Endodermal cell (in vitro differentiated cells): ENCODE measurements around the gene TRIM32. TPM values are rescaled to one million over a fixed set of nuclear protein-coding genes. Genes with fewer than 3 reads are reported as not detected.

Experiments used
- DNase-seq: peaks from one replicate; pipeline ENCODE4 v3.0.0-alpha.2; 2017
- H3K27ac ChIP-seq: 2 replicates; pipeline ENCODE4 v1.5.1; 2013; ENCODE audit warnings: mild to moderate bottlenecking, low read depth, low read length, moderate library complexity
- H3K27me3 ChIP-seq: 2 replicates; pipeline ENCODE4 v1.6.1; 2013; ENCODE audit warnings: mild to moderate bottlenecking, low read length, moderate library complexity; ENCODE audit not compliant: insufficient read depth, control insufficient read depth, poor library complexity, severe bottlenecking
- H3K36me3 ChIP-seq: 2 replicates; pipeline ENCODE4 v1.7.0; 2013; ENCODE audit warnings: mild to moderate bottlenecking, low read length, moderate library complexity; ENCODE audit not compliant: control insufficient read depth, insufficient read depth
- H3K4me1 ChIP-seq: one replicate; pipeline ENCODE4 v1.7.0; 2013; ENCODE audit warnings: low read length; ENCODE audit not compliant: control insufficient read depth, insufficient read depth
- H3K4me3 ChIP-seq: 2 replicates; pipeline ENCODE4 v1.5.1; 2013; ENCODE audit warnings: mild to moderate bottlenecking, low read length, moderate library complexity
- H3K9ac ChIP-seq: 2 replicates; pipeline ENCODE4 v1.6.1; 2013; ENCODE audit warnings: mild to moderate bottlenecking, low read length, moderate library complexity; ENCODE audit not compliant: poor library complexity, severe bottlenecking; ENCODE audit errors: extremely low read depth
- H3K9me3 ChIP-seq: 2 replicates; pipeline ENCODE4 v1.6.1; 2013; ENCODE audit warnings: mild to moderate bottlenecking, low read length, moderate library complexity; ENCODE audit not compliant: control insufficient read depth
- H3K27ac Mint-ChIP-seq: 2 replicates; pipeline ENCODE4 v1.8.0; 2020; ENCODE audit warnings: mixed read lengths
- H3K27me3 Mint-ChIP-seq: 2 replicates; pipeline ENCODE4 v1.8.0; 2021; ENCODE audit warnings: mild to moderate bottlenecking, mixed read lengths; ENCODE audit not compliant: insufficient read depth
- H3K36me3 Mint-ChIP-seq: 2 replicates; pipeline ENCODE4 v1.8.0; 2020; ENCODE audit warnings: low read depth, mixed read lengths
- H3K4me1 Mint-ChIP-seq: 2 replicates; pipeline ENCODE4 v1.8.0; 2020; ENCODE audit warnings: mixed read lengths
- H3K4me3 Mint-ChIP-seq: 2 replicates; pipeline ENCODE4 v1.8.0; 2020; ENCODE audit warnings: mild to moderate bottlenecking, moderate library complexity, mixed read lengths
- H3K9me3 Mint-ChIP-seq: 2 replicates; pipeline ENCODE4 v1.8.0; 2020; ENCODE audit warnings: mild to moderate bottlenecking, mixed read lengths
- WGBS, 2 experiments: methylation state at CpG; one replicate each; pipeline versions ENCODE4 v1.1.5 to v1.1.7; 2013; ENCODE audit warnings: missing lambda C conversion rate in 2 of 2, mixed read lengths in 1 of 2; ENCODE audit not compliant: insufficient coverage in 1 of 2, insufficient read length in 1 of 2; 5-methylcytosine and 5-hydroxymethylcytosine counted together
- total RNA-seq, 2 donors: library from RNA; stranded (reverse); fragmentation: NEBNext Ultra II Directional in 1 of 2; extraction: Animal tissue kit (Norgen Biotek cat#: 25700) in 1 of 2; gene quantifications; 2 replicates in 1 of 2; 3 replicates in 1 of 2; pipeline ENCODE4 v1.2.1, GENCODE V29; 2021
- TF ChIP-seq, protein P1 (sequence below): fragments of 200-600 bp; sonication (generic); conservative IDR thresholded peaks from 2 replicates; pipeline ENCODE4 v1.5.0; 2021; ENCODE audit warnings: antibody characterized with exemption, mild to moderate bottlenecking

TRIM32 gene
- total RNA-seq, 2 donors from 2014 or later: 28.0 to 31.3 TPM

DNA sequence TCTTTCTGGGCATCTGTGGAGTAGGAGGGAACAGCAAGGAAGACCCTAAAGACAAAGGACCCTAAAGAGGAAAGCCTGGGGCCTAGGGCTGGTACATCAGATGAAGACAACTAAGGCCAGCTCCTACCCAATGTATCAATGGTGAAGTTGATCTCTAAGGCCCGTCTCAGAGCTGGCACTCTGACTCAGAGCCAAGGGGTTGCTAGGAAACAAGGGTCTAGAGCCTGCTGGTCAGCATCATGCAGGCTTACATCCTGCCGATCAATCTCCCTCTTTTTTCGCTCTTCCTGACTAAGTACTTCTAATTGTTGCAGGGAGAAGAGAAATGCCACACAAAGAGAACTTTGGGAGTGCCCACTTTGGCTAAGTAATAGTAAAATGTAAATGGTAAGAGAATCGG is 26.2 kb downstream of the TRIM32 start:
- Mint-ChIP-seq H3K36me3 (no peaks in the 10 kb centered on the region), H3K4me3 (no peak overlapping the region), H3K27me3 (no peaks in the 10 kb centered on the region), H3K4me1 (peaks cover 42% of the 10 kb centered on the region), H3K27ac (no peak overlapping the region), H3K9me3 (no peaks in the 10 kb centered on the region)
- Histone ChIP-seq H3K4me3 (no peak overlapping the region), H3K4me1 (peaks cover 19% of the 10 kb centered on the region), H3K27me3 (no peaks in the 10 kb centered on the region), H3K27ac (no peak overlapping the region), H3K9ac (no peak overlapping the region), H3K9me3 (no peaks in the 10 kb centered on the region), H3K36me3 (no peaks in the 10 kb centered on the region)
- TF ChIP-seq, protein P1, sequence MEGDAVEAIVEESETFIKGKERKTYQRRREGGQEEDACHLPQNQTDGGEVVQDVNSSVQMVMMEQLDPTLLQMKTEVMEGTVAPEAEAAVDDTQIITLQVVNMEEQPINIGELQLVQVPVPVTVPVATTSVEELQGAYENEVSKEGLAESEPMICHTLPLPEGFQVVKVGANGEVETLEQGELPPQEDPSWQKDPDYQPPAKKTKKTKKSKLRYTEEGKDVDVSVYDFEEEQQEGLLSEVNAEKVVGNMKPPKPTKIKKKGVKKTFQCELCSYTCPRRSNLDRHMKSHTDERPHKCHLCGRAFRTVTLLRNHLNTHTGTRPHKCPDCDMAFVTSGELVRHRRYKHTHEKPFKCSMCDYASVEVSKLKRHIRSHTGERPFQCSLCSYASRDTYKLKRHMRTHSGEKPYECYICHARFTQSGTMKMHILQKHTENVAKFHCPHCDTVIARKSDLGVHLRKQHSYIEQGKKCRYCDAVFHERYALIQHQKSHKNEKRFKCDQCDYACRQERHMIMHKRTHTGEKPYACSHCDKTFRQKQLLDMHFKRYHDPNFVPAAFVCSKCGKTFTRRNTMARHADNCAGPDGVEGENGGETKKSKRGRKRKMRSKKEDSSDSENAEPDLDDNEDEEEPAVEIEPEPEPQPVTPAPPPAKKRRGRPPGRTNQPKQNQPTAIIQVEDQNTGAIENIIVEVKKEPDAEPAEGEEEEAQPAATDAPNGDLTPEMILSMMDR: no peak
- no peak for DNase-seq
- WGBS, 2 experiments: 40 to 65% methylated on average over 2 to 4 of the region's 4 CpGs

DNA sequence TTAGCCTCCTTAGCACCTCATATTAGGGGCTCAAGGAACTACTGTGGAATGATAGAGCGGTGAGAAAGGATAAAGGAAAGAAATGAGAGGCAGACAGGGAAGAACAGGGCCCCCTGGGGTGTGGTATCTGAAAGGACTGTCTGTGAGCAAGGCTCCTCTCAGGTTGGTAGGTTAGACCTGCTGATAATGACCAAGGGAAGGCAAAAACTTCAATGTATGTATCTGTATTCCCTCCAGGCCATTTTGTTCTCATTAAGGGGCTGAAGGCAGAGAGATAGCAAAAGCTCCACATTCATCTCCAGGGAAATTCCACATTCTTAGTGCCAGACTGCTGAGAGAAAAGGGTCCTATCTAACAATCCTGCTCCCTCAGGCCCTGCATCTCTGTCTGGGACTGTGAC is 28.6 kb downstream of the TRIM32 start:
- DNase-seq: peak; percentile 89
- H3K9me3 Mint-ChIP-seq: peaks cover 2% of the 10 kb centered on the region

DNA sequence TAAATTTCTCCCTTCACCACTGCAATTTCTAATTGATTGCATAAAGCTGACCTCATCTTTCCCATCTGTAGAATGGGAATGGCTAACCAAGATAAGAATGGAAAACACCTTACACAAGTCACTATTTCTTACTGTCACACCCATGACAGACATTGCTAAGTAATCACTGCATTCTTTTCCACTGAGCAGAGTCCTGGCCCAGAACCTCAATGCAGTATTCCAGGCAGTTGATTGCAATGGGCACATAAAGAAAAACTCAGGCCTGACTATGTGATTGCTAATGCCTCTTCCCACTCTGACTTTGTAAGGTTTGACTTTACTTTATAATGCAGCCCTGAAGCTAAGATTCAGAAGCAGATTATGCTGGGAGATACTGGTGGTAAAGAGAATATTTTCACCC is 29.3 kb downstream of the TRIM32 start:
- Histone ChIP-seq H3K4me3 (no peak overlapping the region), H3K36me3 (no peaks in the 10 kb centered on the region), H3K27me3 (no peaks in the 10 kb centered on the region), H3K9me3 (peaks cover 6% of the 10 kb centered on the region), H3K4me1 (peaks cover 27% of the 10 kb centered on the region), H3K9ac (peak overlapping the region; percentile 11), H3K27ac (no peak overlapping the region)
- Mint-ChIP-seq H3K4me3 (no peak overlapping the region), H3K4me1 (peaks cover 64% of the 10 kb centered on the region), H3K27ac (no peak overlapping the region), H3K36me3 (no peaks in the 10 kb centered on the region), H3K27me3 (no peaks in the 10 kb centered on the region), H3K9me3 (peaks cover 2% of the 10 kb centered on the region)
- TF ChIP-seq, protein P1: no peak
- DNase-seq: peak; percentile 2

More for the DNA sequence above, 28.6 kb downstream of the TRIM32 start:
- H3K9me3 ChIP-seq: peaks cover 6% of the 10 kb centered on the region
- Mint-ChIP-seq H3K4me3 (no peak overlapping the region), H3K27me3 (no peaks in the 10 kb centered on the region), H3K4me1 (peaks cover 64% of the 10 kb centered on the region), H3K27ac (peak overlapping the region; percentile 56), H3K36me3 (no peaks in the 10 kb centered on the region)
- no peaks in the 10 kb centered on the region for H3K27me3 ChIP-seq
- H3K4me3 ChIP-seq: no peak overlapping the region
- TF ChIP-seq, protein P1: no peak
- WGBS, 2 experiments: 52 to 57% methylated on average over 1 of the region's 1 CpG
- H3K36me3 ChIP-seq: no peaks in the 10 kb centered on the region
- no peak overlapping the region for H3K27ac ChIP-seq
- H3K4me1 ChIP-seq: peaks cover 25% of the 10 kb centered on the region
- peak overlapping the region; percentile 11 for H3K9ac ChIP-seq
